ENCODE results near the gene CPHXL.

GRCh38 chr16:75718452-75718851 lies 7.8 kb downstream of the CPHXL start:
- TF ChIP-seq CTCF (conservative IDR thresholded peaks at IDR 0.05; ENCODE audit: low read depth, low read length), result no peak
- TF ChIP-seq MXI1 (IDR thresholded peaks at IDR 0.05; ENCODE audit: borderline replicate concordance, low read depth, low read length), result no peak
- TF ChIP-seq POLR2A (IDR thresholded peaks at IDR 0.05; ENCODE audit: low read depth, low read length), result no peak
- TF ChIP-seq MAFK (IDR thresholded peaks at IDR 0.05; ENCODE audit: low read depth, low read length), result no peak
- TF ChIP-seq ELK1 (IDR thresholded peaks at IDR 0.05; ENCODE audit: borderline replicate concordance, low read depth, low read length), result no peak
- TF ChIP-seq USF2 (IDR thresholded peaks at IDR 0.05; ENCODE audit: low read depth, low read length), result no peak
- TF ChIP-seq CEBPB (IDR thresholded peaks at IDR 0.05; ENCODE audit: low read depth, low read length), result no peak
- TF ChIP-seq FOS (IDR thresholded peaks at IDR 0.05; ENCODE audit: low read depth, low read length), result no peak
- no peak for TF ChIP-seq RAD21 (IDR thresholded peaks at IDR 0.05; ENCODE audit: low read length)
- no peak for TF ChIP-seq MAZ (IDR thresholded peaks at IDR 0.05; ENCODE audit: borderline replicate concordance, low read depth, low read length)
- TF ChIP-seq BHLHE40 (IDR thresholded peaks at IDR 0.05; ENCODE audit: low read depth, low read length), result no peak
- no peak for TF ChIP-seq CHD1 (IDR thresholded peaks at IDR 0.05; ENCODE audit: low read depth, low read length)

Data from IMR-90 (cell line).